ENCODE results near the gene CNTRL. TPM values are rescaled to one million over a fixed set of nuclear protein-coding genes. Genes with fewer than 3 reads are reported as not detected.

Gene CNTRL
- total RNA-seq, 1 experiment from 2014 or later, result 11.6 TPM

DNA sequence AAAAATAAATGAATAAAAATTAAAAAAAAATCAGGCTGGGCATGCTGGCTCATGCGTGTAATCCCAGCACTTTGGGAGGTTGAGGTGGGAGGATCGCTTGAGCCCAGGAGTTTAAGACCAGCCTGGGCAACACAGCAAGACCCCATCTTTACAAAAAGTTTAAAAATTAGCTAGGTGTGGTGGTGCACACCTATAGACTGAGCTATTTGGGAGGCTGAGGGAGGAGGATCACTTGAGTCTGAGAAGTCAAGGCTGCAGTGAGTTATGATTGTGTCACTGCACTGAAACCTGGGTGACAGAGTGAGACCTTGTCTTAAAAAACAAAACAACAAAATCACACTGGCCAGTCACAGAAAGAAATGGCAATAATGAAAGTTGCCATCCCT is 3.4 kb upstream of the CNTRL start:
- H3K27me3 ChIP-seq (ENCODE audit: insufficient read depth, low read length), result peaks cover 25% of the 10 kb centered on the region
- H2BK120ac ChIP-seq (ENCODE audit: low read depth, low read length, poor library complexity, severe bottlenecking), result no peak overlapping the region
- no peak overlapping the region for H3K14ac ChIP-seq (ENCODE audit: insufficient read depth, low read length)
- no peak overlapping the region for H3K9ac ChIP-seq (ENCODE audit: extremely low read depth, insufficient read length, low read length)
- H3K18ac ChIP-seq (ENCODE audit: insufficient read length, low read depth, low read length), result no peak overlapping the region
- no peak overlapping the region for H4K8ac ChIP-seq (replicated peaks; ENCODE audit: insufficient read length, low read depth, low read length)
- H3K4me1 Mint-ChIP-seq, result peaks cover 15 to 18% of the 10 kb centered on the region in 2 experiments
- H4K20me1 ChIP-seq (ENCODE audit: control insufficient read depth, insufficient read depth, insufficient read length), result no peaks in the 10 kb centered on the region
- no peaks in the 10 kb centered on the region for H3K9me3 ChIP-seq (ENCODE audit: control insufficient read depth, low read depth, low read length)
- H4K91ac ChIP-seq (ENCODE audit: insufficient read length, low read depth, low read length), result no peak overlapping the region
- TF ChIP-seq, protein P1, sequence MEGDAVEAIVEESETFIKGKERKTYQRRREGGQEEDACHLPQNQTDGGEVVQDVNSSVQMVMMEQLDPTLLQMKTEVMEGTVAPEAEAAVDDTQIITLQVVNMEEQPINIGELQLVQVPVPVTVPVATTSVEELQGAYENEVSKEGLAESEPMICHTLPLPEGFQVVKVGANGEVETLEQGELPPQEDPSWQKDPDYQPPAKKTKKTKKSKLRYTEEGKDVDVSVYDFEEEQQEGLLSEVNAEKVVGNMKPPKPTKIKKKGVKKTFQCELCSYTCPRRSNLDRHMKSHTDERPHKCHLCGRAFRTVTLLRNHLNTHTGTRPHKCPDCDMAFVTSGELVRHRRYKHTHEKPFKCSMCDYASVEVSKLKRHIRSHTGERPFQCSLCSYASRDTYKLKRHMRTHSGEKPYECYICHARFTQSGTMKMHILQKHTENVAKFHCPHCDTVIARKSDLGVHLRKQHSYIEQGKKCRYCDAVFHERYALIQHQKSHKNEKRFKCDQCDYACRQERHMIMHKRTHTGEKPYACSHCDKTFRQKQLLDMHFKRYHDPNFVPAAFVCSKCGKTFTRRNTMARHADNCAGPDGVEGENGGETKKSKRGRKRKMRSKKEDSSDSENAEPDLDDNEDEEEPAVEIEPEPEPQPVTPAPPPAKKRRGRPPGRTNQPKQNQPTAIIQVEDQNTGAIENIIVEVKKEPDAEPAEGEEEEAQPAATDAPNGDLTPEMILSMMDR (conservative IDR thresholded peaks at IDR 0.05), result no peak
- no peak overlapping the region for H3K56ac ChIP-seq (ENCODE audit: insufficient read length, low read depth, low read length)
- peaks cover 10% of the 10 kb centered on the region for H3K23me2 ChIP-seq (ENCODE audit: insufficient read length, low read depth, low read length, poor library complexity, severe bottlenecking)
- H2BK20ac ChIP-seq (ENCODE audit: low read depth, low read length, poor library complexity, severe bottlenecking), result no peak overlapping the region
- H3K27ac Mint-ChIP-seq, result no peak overlapping the region
- no peak overlapping the region for H3K27ac ChIP-seq (ENCODE audit: insufficient read length, low read depth, low read length)
- WGBS (ENCODE audit: extremely low coverage, insufficient read length, low lambda C conversion rate), result no CpG with 5 or more reads among the region's 2 CpGs
- H3T11ph ChIP-seq (ENCODE audit: low read length), result no peak overlapping the region
- no peak overlapping the region for H3K4me3 Mint-ChIP-seq
- no peak overlapping the region for H2AFZ ChIP-seq (ENCODE audit: low read length)
- H3K4ac ChIP-seq (ENCODE audit: low read depth, low read length), result no peak overlapping the region
- no peak overlapping the region for H3K4me2 ChIP-seq (ENCODE audit: insufficient read depth, insufficient read length, low read length)
- no peaks in the 10 kb centered on the region for H3K4me1 ChIP-seq (ENCODE audit: insufficient read depth, low read length)
- H2BK5ac ChIP-seq (ENCODE audit: insufficient read length, low read length), result no peak overlapping the region
- H3K9me3 Mint-ChIP-seq, result peaks cover 2 to 7% of the 10 kb centered on the region in 2 experiments; a peak in 2 of 5 replicates
- no peak overlapping the region for H2BK12ac ChIP-seq (ENCODE audit: insufficient read length, low read depth, low read length)
- peaks cover 0 to 2% (median 0%) of the 10 kb centered on the region in 3 experiments; a peak in 1 of 7 replicates for H3K36me3 Mint-ChIP-seq (ENCODE audit: insufficient read depth in 1 of 3, low read depth in 3 of 3)
- H4K5ac ChIP-seq (ENCODE audit: insufficient read length, low read depth, low read length), result no peak overlapping the region
- H3K23ac ChIP-seq (ENCODE audit: insufficient read length, low read depth, low read length), result no peak overlapping the region
- DNase-seq, result no peak
- no peaks in the 10 kb centered on the region for H3K79me2 ChIP-seq (ENCODE audit: insufficient read depth, low read length)
- no peak overlapping the region for H2BK15ac ChIP-seq (ENCODE audit: low read depth, low read length)
- H2AK5ac ChIP-seq (ENCODE audit: insufficient read length, low read length), result no peak overlapping the region
- H3K27me3 Mint-ChIP-seq (ENCODE audit: low read depth), result peaks cover 93% of the 10 kb centered on the region
- no peaks in the 10 kb centered on the region for H3K79me1 ChIP-seq (ENCODE audit: insufficient read depth, low read depth, low read length, poor library complexity, severe bottlenecking)
